ENCODE results near the gene CNTFR. TPM values are rescaled to one million over a fixed set of nuclear protein-coding genes. Genes with fewer than 3 reads are reported as not detected.

Gene CNTFR
- total RNA-seq, 1 experiment from 2014 or later, result 0.39 TPM

- peak within 1 kb of the TSS; percentile 83 for H3K4me3 Mint-ChIP-seq (ENCODE audit: unreplicated experiment)
- BruUV-seq (replicated peaks), result no TSS peak
- no peaks in the 10 kb centered on the region for H3K27me3 Mint-ChIP-seq (ENCODE audit: insufficient read depth, unreplicated experiment)
- DNase-seq, result peak; percentile 93 to 96
- Histone ChIP-seq H3K9me3 (no peaks in the 10 kb centered on the region), H3K4me1 (no peaks in the 10 kb centered on the region), H3K4me3 (ENCODE audit: low read depth, low read length) (peak within 1 kb of the TSS; percentile 99), H3K27me3 (replicated peaks; ENCODE audit: control insufficient read depth, insufficient read depth, low read length) (no peaks in the 10 kb centered on the region), H3K36me3 (ENCODE audit: control insufficient read depth, insufficient read depth, low read length) (peaks cover 1% of the 10 kb centered on the region; the same call in 1 of the 2 replicates)
- ChIA-PET POLR2A (interaction anchor here (0.5 to 1.3 kb wide), 4 partner anchors 9 to 432 kb away, joined by 4 to 11 read pairs (median 7); partner anchors contain the start of genes GALT and IL11RA), CTCF (interaction anchor here (0.6 to 3.0 kb wide), 10 partner anchors 9 to 1870 kb away, joined by 3 to 25 read pairs (median 4); partner anchors contain the start of genes ARID3C, ATOSB, GALT and IL11RA)
- peaks cover 10% of the 10 kb centered on the region for H3K36me3 Mint-ChIP-seq (ENCODE audit: insufficient read depth, unreplicated experiment)
- H3K4me1 Mint-ChIP-seq (ENCODE audit: low read depth, unreplicated experiment), result peaks cover 7% of the 10 kb centered on the region
- intact Hi-C loops (cut with micrococcal nuclease; ENCODE audit: unreplicated experiment), result loop anchor here (1.0 kb wide), 2 partner anchors 9 to 15 kb away; partner anchors contain the start of genes GALT and IL11RA
- no peaks in the 10 kb centered on the region for H3K9me3 Mint-ChIP-seq (ENCODE audit: unreplicated experiment)
- TF ChIP-seq CTCF (IDR thresholded peaks at IDR 0.05; ENCODE audit: insufficient read depth in 1 of 2, low read depth in 1 of 2, low read length in 1 of 2, severe bottlenecking in 1 of 2, unreplicated experiment in 1 of 2), result no peak
- H3K27ac Mint-ChIP-seq (ENCODE audit: unreplicated experiment), result peak within 1 kb of the TSS; percentile 64
These were observed 48.0 kb upstream of the CNTFR start, which contains the start of gene SIGMAR1 for GRCh38 chr9:34637356-34638137. Gene SIGMAR1, minus strand, starts transcription at chr9:34637787. Its CDS starts 90 bp downstream, at chr9:34637697.

DNA sequence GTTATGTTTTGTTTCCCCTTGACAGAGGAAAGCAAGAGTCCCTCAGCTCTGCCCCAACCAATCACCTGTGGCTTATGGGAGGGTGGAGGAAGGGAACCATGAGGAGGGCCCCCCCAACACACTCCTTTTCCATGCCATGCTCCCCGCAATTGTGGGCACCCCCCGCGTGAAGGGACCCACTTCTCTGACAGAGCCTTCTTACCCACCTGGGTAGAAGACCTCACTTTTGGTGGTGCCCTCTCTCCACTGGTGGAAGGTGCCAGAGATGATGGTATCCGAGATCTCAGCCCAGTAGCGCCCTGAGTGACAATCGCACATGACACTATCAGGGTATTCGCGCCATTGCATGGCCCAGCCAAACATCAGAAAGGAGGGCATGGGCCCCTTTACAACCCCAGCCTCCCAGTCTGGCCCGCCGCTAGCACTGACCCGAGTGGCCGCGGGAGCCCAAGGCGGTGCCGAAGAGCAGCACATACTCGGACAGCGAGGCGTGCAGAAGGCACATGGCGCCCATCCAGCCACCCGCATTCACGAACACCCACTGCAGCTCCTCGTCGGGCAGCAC is 47.3 kb upstream of the CNTFR start:
- intact Hi-C loops (cut with micrococcal nuclease; ENCODE audit: unreplicated experiment), result loop anchor here (1.0 kb wide), 2 partner anchors 9 to 15 kb away; partner anchors contain the start of genes GALT and IL11RA
- Histone ChIP-seq H3K36me3 (ENCODE audit: control insufficient read depth, insufficient read depth, low read length) (peaks cover 1% of the 10 kb centered on the region; the same call in 1 of the 2 replicates), H3K27me3 (replicated peaks; ENCODE audit: control insufficient read depth, insufficient read depth, low read length) (no peaks in the 10 kb centered on the region), H3K4me3 (ENCODE audit: low read depth, low read length) (peak overlapping the region; percentile 99), H3K9me3 (no peaks in the 10 kb centered on the region), H3K4me1 (no peaks in the 10 kb centered on the region)
- no peak for DNase-seq
- no peak for TF ChIP-seq CTCF (IDR thresholded peaks at IDR 0.05; ENCODE audit: insufficient read depth in 1 of 2, low read depth in 1 of 2, low read length in 1 of 2, severe bottlenecking in 1 of 2, unreplicated experiment in 1 of 2)
- CTCF ChIA-PET, result interaction anchor here (0.6 to 3.0 kb wide), 6 partner anchors 9 to 1870 kb away, joined by 3 to 25 read pairs (median 4); partner anchors contain the start of gene GALT
- H3K9me3 Mint-ChIP-seq (ENCODE audit: unreplicated experiment), result no peaks in the 10 kb centered on the region
- H3K27me3 Mint-ChIP-seq (ENCODE audit: insufficient read depth, unreplicated experiment), result no peaks in the 10 kb centered on the region
- H3K27ac Mint-ChIP-seq (ENCODE audit: unreplicated experiment), result peak overlapping the region; percentile 64
- POLR2A ChIA-PET, result interaction anchor here (0.5 to 1.3 kb wide), 3 partner anchors 10 to 188 kb away, joined by 3 to 11 read pairs (median 7); partner anchors contain the start of genes GALT and IL11RA
- H3K4me1 Mint-ChIP-seq (ENCODE audit: low read depth, unreplicated experiment), result peaks cover 7% of the 10 kb centered on the region
- peak overlapping the region; percentile 83 for H3K4me3 Mint-ChIP-seq (ENCODE audit: unreplicated experiment)
- H3K36me3 Mint-ChIP-seq (ENCODE audit: insufficient read depth, unreplicated experiment), result peaks cover 10% of the 10 kb centered on the region
- no TSS peak for BruUV-seq (replicated peaks)

GRCh38 chr9:34635556-34635955 is 46.0 kb upstream of the CNTFR start:
- Mint-ChIP-seq H3K9me3 (ENCODE audit: unreplicated experiment) (no peaks in the 10 kb centered on the region), H3K27me3 (ENCODE audit: insufficient read depth, unreplicated experiment) (no peaks in the 10 kb centered on the region), H3K4me3 (ENCODE audit: unreplicated experiment) (peak overlapping the region; percentile 46), H3K4me1 (ENCODE audit: low read depth, unreplicated experiment) (peaks cover 3% of the 10 kb centered on the region), H3K36me3 (ENCODE audit: insufficient read depth, unreplicated experiment) (peaks cover 10% of the 10 kb centered on the region), H3K27ac (ENCODE audit: unreplicated experiment) (no peak overlapping the region)
- ChIA-PET CTCF (interaction anchor here (0.6 kb wide), 2 partner anchors 184 to 243 kb away, joined by 3 read pairs; no protein-coding TSS in a partner anchor), POLR2A (interaction anchor here (0.6 kb wide), 1 partner anchor 1556 kb away, joined by 3 read pairs; no protein-coding TSS in a partner anchor)
- intact Hi-C loops (cut with micrococcal nuclease; ENCODE audit: unreplicated experiment), result no loop called here
- Histone ChIP-seq H3K27me3 (replicated peaks; ENCODE audit: control insufficient read depth, insufficient read depth, low read length) (no peaks in the 10 kb centered on the region), H3K4me1 (peaks cover 3% of the 10 kb centered on the region), H3K36me3 (ENCODE audit: control insufficient read depth, insufficient read depth, low read length) (peaks cover 1% of the 10 kb centered on the region; the same call in 1 of the 2 replicates), H3K9me3 (no peaks in the 10 kb centered on the region), H3K4me3 (ENCODE audit: low read depth, low read length) (no peak overlapping the region)
- no peak for DNase-seq
- no TSS peak for BruUV-seq (replicated peaks)
- no peak for TF ChIP-seq CTCF (IDR thresholded peaks at IDR 0.05; ENCODE audit: insufficient read depth in 1 of 2, low read depth in 1 of 2, low read length in 1 of 2, severe bottlenecking in 1 of 2, unreplicated experiment in 1 of 2)

Data from Caco-2 (cell line).